SK-N-SH (cell line): ENCODE data around the gene ELANE. TPM values are rescaled to one million over a fixed set of nuclear protein-coding genes. Genes with fewer than 3 reads are reported as not detected.

Source experiments
- CTCF ChIA-PET: fragments of 300-600, 350-600 bp; formaldehyde crosslinking; extraction: SDS; loops from one replicate; lab custom pipeline; 2021; lab: Yijun Ruan, JAX
- POLR2A ChIA-PET: fragments of 350-600 bp; sonication (Branson Sonifier 250); formaldehyde crosslinking; extraction: SDS; loops from one replicate; lab custom pipeline; 2020; ENCODE audit warnings: antibody characterized with exemption, inconsistent platforms; lab: Yijun Ruan, JAX
- DNase-seq: peaks from one replicate; pipeline ENCODE4 v3.0.0; 2012
- H2AFZ ChIP-seq: fragments of 200-600 bp; sonication (generic); 2 replicates; pipeline ENCODE4 v1.8.1; 2016; ENCODE audit warnings: antibody characterized with exemption, mild to moderate bottlenecking, low read depth
- H3F3A ChIP-seq: fragments of 200-600 bp; sonication (generic); replicated peaks from 2 replicates; pipeline ENCODE3; 2016; ENCODE audit warnings: antibody characterized with exemption, mild to moderate bottlenecking; ENCODE audit not compliant: insufficient read depth
- H3K27ac ChIP-seq, 2 experiments: fragments of 200-500 bp in 1 of 2; fragments of 200-600 bp in 1 of 2; sonication (Bioruptor generic) in 1 of 2; sonication (generic), shearing (Covaris generic) in 1 of 2; 2 replicates each; pipeline versions ENCODE4 v1.5.1 to v1.6.1; 2014 to 2016; ENCODE audit warnings: low read depth in 2 of 2, inconsistent platforms in 1 of 2, low read length in 1 of 2, mild to moderate bottlenecking in 1 of 2, mixed read lengths in 1 of 2
- H3K27me3 ChIP-seq: fragments of 200-600 bp; sonication (generic), shearing (Covaris generic); 2 replicates; pipeline ENCODE4 v1.6.1; 2016; ENCODE audit warnings: mixed run types; ENCODE audit not compliant: insufficient read depth
- H3K36me3 ChIP-seq, 2 experiments: fragments of 200-500 bp in 1 of 2; fragments of 200-600 bp in 1 of 2; sonication (Bioruptor generic) in 1 of 2; sonication (generic) in 1 of 2; replicated peaks in 1 of 2; 2 replicates each; pipeline versions ENCODE3 to v1.5.1; 2014 to 2016; ENCODE audit warnings: low read length in 1 of 2, mild to moderate bottlenecking in 1 of 2; ENCODE audit not compliant: insufficient read depth in 2 of 2, control insufficient read depth in 1 of 2
- H3K4me1 ChIP-seq, 2 experiments: fragments of 200-500 bp in 1 of 2; fragments of 200-600 bp in 1 of 2; sonication (Bioruptor generic) in 1 of 2; sonication (generic), shearing (Covaris generic) in 1 of 2; 2 replicates each; pipeline versions ENCODE4 v1.5.1 to v1.6.1; 2014 to 2016; ENCODE audit warnings: low read depth in 1 of 2, low read length in 1 of 2, mixed run types in 1 of 2; ENCODE audit not compliant: insufficient read depth in 2 of 2, control insufficient read depth in 1 of 2
- H3K4me2 ChIP-seq: fragments of 200-600 bp; sonication (generic), shearing (Covaris generic); 2 replicates; pipeline ENCODE4 v1.6.1; 2017; ENCODE audit warnings: mixed run types
- H3K4me3 ChIP-seq, 2 experiments: fragments of 200-500 bp in 1 of 2; fragments of 200-600 bp in 1 of 2; sonication (Bioruptor generic) in 1 of 2; sonication (generic), shearing (Covaris generic) in 1 of 2; 2 replicates each; pipeline versions ENCODE4 v1.5.1 to v1.8.1; 2014 to 2016; ENCODE audit warnings: low read depth in 2 of 2, inconsistent platforms in 1 of 2, low read length in 1 of 2, mild to moderate bottlenecking in 1 of 2, mixed read lengths in 1 of 2, moderate library complexity in 1 of 2
- H3K79me2 ChIP-seq: fragments of 200-600 bp; sonication (generic); 2 replicates; pipeline ENCODE4 v1.8.1; 2017; ENCODE audit warnings: mild to moderate bottlenecking; ENCODE audit not compliant: insufficient read depth
- H3K9ac ChIP-seq: fragments of 200-600 bp; sonication (generic); 2 replicates; pipeline ENCODE4 v1.6.1; 2017; ENCODE audit warnings: mixed run types
- H3K9me2 ChIP-seq: fragments of 200-600 bp; sonication (generic); 2 replicates; pipeline ENCODE4 v1.6.1; 2017; ENCODE audit warnings: mixed run types
- H3K9me3 ChIP-seq: fragments of 200-600 bp; sonication (generic); 2 replicates; pipeline ENCODE4 v1.6.1; 2017; ENCODE audit warnings: mixed run types, mild to moderate bottlenecking, moderate library complexity
- H4K20me1 ChIP-seq: fragments of 200-600 bp; sonication (generic); 2 replicates; pipeline ENCODE4 v1.6.1; 2017; ENCODE audit warnings: mild to moderate bottlenecking, mixed run types; ENCODE audit not compliant: insufficient read depth
- CTCF ChIP-seq: fragments of 200-600 bp; sonication (generic); IDR thresholded peaks from 2 replicates; pipeline ENCODE4 v1.6.1; 2017; ENCODE audit warnings: antibody characterized with exemption, mild to moderate bottlenecking, moderate library complexity
- EP300 ChIP-seq, 2 experiments: IDR thresholded peaks; 2 replicates each; pipeline versions ENCODE4 v1.4.0 to v1.6.1; 2012; ENCODE audit warnings: borderline replicate concordance in 1 of 2, low read depth in 1 of 2, low read length in 1 of 2
- IRF3 ChIP-seq: fragments of 150-350 bp; IDR thresholded peaks from 2 replicates; pipeline ENCODE4 v1.6.1; 2016; ENCODE audit warnings: mild to moderate bottlenecking, low read depth, low read length
- MEF2A ChIP-seq: IDR thresholded peaks from 2 replicates; pipeline ENCODE4 v1.4.0; 2012; ENCODE audit warnings: low read depth, borderline replicate concordance
- POLR2AphosphoS5 ChIP-seq: IDR thresholded peaks from 2 replicates; pipeline ENCODE4 v1.6.1; 2012; ENCODE audit warnings: low read depth, low read length
- RFX5 ChIP-seq: IDR thresholded peaks from 2 replicates; pipeline ENCODE4 v1.6.1; 2012; ENCODE audit warnings: mild to moderate bottlenecking, improper control_type of control experiment, low read length
- TCF12 ChIP-seq: IDR thresholded peaks from 2 replicates; pipeline ENCODE4 v1.4.0; 2012
- WGBS: methylation state at CpG from one replicate; pipeline ENCODE4 v1.1.6; 2017; ENCODE audit warnings: low lambda C conversion rate; 5-methylcytosine and 5-hydroxymethylcytosine counted together
- polyA plus RNA-seq, 3 experiments: library from polyadenylated mRNA; depleted of rRNA; stranded (reverse); fragments of >200 nt; gene quantifications; 2 replicates each; pipeline ENCODE4 v1.2.3, GENCODE V29; 2012
- TF ChIP-seq, protein P1 (sequence below): IDR thresholded peaks from 2 replicates; pipeline ENCODE4; 2012
- TF ChIP-seq, protein P2 (sequence below): IDR thresholded peaks from 2 replicates; pipeline ENCODE4 v1.4.0; 2012; ENCODE audit warnings: low read depth, borderline replicate concordance

The ELANE gene
- polyA plus RNA-seq, 1 of the 3 experiments (the other 2 are of a cell fraction), result not detected

DNA sequence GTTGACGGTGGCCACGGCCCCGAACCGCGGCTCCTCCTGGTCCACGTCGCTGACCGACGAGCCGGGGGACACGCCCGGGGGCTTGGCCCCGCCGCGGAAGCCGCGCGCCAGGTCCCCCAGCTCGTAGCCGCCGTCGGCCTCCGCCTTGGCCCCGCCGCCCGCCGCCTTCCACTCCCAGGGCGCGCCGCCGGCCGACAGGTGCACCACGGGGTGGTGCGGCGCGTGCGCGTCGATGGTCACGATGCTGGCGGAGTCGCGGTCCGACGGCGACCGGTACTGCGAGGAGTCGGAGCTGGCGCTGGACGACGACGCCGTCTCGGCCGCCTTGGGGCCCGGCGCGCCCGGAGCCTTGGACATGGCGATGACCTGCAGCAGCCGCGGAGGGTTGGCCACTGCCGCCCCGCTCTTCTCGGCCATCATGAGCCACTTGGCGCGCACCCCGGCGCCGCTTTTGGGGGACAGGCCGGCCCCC, 39.3 kb upstream of the ELANE start:
- Histone ChIP-seq H3K4me2 (no peak overlapping the region), H3K27me3 (no peaks in the 10 kb centered on the region), H2AFZ (no peak overlapping the region), H3K4me3 (no peak overlapping the region), H4K20me1 (peaks cover 44% of the 10 kb centered on the region)
- no peak for DNase-seq
- POLR2A ChIA-PET, result no interaction called here
- TF ChIP-seq EP300 (IDR thresholded peaks at IDR 0.05; ENCODE audit: borderline replicate concordance in 1 of 2, low read depth in 1 of 2, low read length in 1 of 2) (no peak), MEF2A (no peak), POLR2AphosphoS5 (no peak), CTCF (no peak)
- TF ChIP-seq, all 33 proteins: peak for 0
- H3K9me2 ChIP-seq, result no peaks in the 10 kb centered on the region
- CTCF ChIA-PET, result no interaction called here
- H3K9ac ChIP-seq, result no peak overlapping the region
- H3K27ac ChIP-seq, result no peak overlapping the region
- no peaks in the 10 kb centered on the region for H3K9me3 ChIP-seq
- 98% methylated on average over 13 of the region's 72 CpGs for WGBS
- H3K79me2 ChIP-seq, result peaks cover 21% of the 10 kb centered on the region; the same call in 1 of the 2 replicates
- H3K36me3 ChIP-seq, result peaks cover 30 to 37% of the 10 kb centered on the region in 2 experiments
- H3F3A ChIP-seq, result peaks cover 28% of the 10 kb centered on the region
- no peaks in the 10 kb centered on the region for H3K4me1 ChIP-seq

DNA sequence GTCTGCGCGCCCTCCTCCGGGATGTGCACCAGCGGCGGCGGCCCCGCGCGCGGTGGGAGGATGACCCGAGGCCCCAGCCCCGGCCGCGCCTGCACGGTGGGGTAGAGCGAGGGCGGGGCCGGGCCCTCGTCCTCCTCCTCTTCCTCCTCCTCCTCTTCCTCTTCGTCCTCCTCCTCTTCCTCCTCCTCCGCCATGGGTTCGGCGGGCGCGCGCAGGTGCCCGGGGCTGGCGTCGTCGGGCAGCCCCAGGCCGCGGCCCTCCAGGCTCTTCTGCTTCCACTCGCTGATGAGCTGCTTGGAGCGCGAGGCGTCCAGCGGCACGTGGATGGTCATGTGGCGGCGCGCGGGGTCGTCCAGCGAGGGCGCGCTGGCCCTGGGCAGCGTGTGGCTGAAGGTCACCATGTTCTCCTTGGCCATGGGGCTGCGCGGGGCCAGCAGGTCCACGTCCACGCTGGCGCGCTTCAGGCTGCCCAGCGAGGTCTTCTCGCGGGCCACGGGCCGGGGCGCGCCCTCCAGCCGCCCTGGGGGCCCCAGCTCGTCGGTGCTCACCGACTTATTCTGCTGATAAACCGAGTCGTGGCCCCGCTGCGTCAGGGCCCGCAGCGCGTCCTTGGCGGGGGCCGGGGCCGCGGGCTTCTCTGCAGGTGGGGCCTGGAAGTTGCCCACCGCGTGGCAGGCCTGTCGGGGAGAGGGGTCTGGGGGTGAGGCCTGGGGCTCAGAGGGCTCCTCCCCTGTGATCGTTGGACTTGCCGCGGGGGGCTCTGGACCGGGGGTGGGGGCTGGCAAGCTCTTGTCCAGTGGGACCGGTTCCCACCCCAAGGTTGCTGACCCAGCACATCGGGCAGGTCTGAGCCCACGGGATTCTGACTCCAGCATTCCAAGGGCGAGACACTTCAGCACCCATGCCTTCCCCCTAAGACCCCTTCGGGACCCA, 38.6 kb upstream of the ELANE start:
- ChIA-PET CTCF (no interaction called here), POLR2A (interaction anchor here (1.5 kb wide), 1 partner anchor 9 kb away, joined by 6 read pairs; no protein-coding TSS in a partner anchor)
- peaks cover 27 to 32% of the 10 kb centered on the region in 2 experiments for H3K36me3 ChIP-seq
- WGBS, result 97% methylated on average over 61 of the region's 87 CpGs
- no peak overlapping the region for H3K27ac ChIP-seq
- H3K27me3 ChIP-seq, result no peaks in the 10 kb centered on the region
- no peak for DNase-seq
- no peaks in the 10 kb centered on the region for H3K4me1 ChIP-seq
- H3K4me3 ChIP-seq, result no peak overlapping the region
- no peak overlapping the region for H3K9ac ChIP-seq
- no peaks in the 10 kb centered on the region for H3K9me3 ChIP-seq
- no peaks in the 10 kb centered on the region for H3K9me2 ChIP-seq
- peaks cover 15% of the 10 kb centered on the region; the same call in 1 of the 2 replicates for H3K79me2 ChIP-seq
- H4K20me1 ChIP-seq, result peaks cover 37% of the 10 kb centered on the region
- H3K4me2 ChIP-seq, result no peak overlapping the region
- no peak overlapping the region for H2AFZ ChIP-seq
- peaks cover 26% of the 10 kb centered on the region for H3F3A ChIP-seq
- TF ChIP-seq, protein P1, sequence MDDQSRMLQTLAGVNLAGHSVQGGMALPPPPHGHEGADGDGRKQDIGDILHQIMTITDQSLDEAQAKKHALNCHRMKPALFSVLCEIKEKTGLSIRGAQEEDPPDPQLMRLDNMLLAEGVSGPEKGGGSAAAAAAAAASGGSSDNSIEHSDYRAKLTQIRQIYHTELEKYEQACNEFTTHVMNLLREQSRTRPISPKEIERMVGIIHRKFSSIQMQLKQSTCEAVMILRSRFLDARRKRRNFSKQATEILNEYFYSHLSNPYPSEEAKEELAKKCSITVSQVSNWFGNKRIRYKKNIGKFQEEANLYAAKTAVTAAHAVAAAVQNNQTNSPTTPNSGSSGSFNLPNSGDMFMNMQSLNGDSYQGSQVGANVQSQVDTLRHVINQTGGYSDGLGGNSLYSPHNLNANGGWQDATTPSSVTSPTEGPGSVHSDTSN, result no peak
- TF ChIP-seq, protein P2, sequence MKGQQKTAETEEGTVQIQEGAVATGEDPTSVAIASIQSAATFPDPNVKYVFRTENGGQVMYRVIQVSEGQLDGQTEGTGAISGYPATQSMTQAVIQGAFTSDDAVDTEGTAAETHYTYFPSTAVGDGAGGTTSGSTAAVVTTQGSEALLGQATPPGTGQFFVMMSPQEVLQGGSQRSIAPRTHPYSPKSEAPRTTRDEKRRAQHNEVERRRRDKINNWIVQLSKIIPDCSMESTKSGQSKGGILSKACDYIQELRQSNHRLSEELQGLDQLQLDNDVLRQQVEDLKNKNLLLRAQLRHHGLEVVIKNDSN, result no peak
- TF ChIP-seq RFX5, result no peak
- no peak for TF ChIP-seq TCF12
- no peak for TF ChIP-seq IRF3
